ENCODE data around the gene MXRA8.
"Not testable (repeated sequence)": the region's sequence is repeated elsewhere in the genome, so short reads cannot be mapped to it uniquely, and the experiment has no call there.

Gene MXRA8

GRCh38 chr1:1391225-1391624 lies 32.9 kb upstream of the MXRA8 start:
- no peak for DNase-seq (ENCODE audit: low read depth)

GRCh38 chr1:1390675-1391074 lies 32.3 kb upstream of the MXRA8 start:
- no peak for DNase-seq (ENCODE audit: low read depth)

- no peak for DNase-seq (ENCODE audit: low read depth)
Measured at GRCh38 chr1:1388078-1388472, 29.7 kb upstream of the MXRA8 start.

- DNase-seq (ENCODE audit: low read depth): no peak
Measured at GRCh38 chr1:1387098-1388077, 29.0 kb upstream of the MXRA8 start.

- no peak for DNase-seq (ENCODE audit: low read depth)
Measured at GRCh38 chr1:1385931-1386330, 27.6 kb upstream of the MXRA8 start.

GRCh38 chr1:1385339-1385738 lies 27.0 kb upstream of the MXRA8 start:
- DNase-seq (ENCODE audit: low read depth): not testable (repeated sequence)

- DNase-seq (ENCODE audit: low read depth): no peak
Measured at GRCh38 chr1:1381294-1381693, 22.9 kb upstream of the MXRA8 start.

GRCh38 chr1:1380860-1381259 lies 22.5 kb upstream of the MXRA8 start:
- DNase-seq (ENCODE audit: low read depth): no peak

GRCh38 chr1:1377540-1378205 lies 19.3 kb upstream of the MXRA8 start:
- no peak for DNase-seq (ENCODE audit: low read depth)

GRCh38 chr1:1376551-1377226 lies 18.3 kb upstream of the MXRA8 start:
- no peak for DNase-seq (ENCODE audit: low read depth)

GRCh38 chr1:1374929-1375662 lies 16.7 kb upstream of the MXRA8 start, which contains the start of gene AURKAIP1:
Gene AURKAIP1 (minus strand): TSS chr1:1375207. CDS start chr1:1374756, 451 bp downstream.
- peak; percentile 91 for DNase-seq (ENCODE audit: low read depth)

GRCh38 chr1:1374589-1374928 lies 16.2 kb upstream of the MXRA8 start:
- DNase-seq (ENCODE audit: low read depth): no peak

- DNase-seq (ENCODE audit: low read depth): no peak
Measured at GRCh38 chr1:1373815-1374588, 15.6 kb upstream of the MXRA8 start.

GRCh38 chr1:1373051-1373814 lies 14.9 kb upstream of the MXRA8 start:
- DNase-seq (ENCODE audit: low read depth): no peak

- peak; percentile 59 for DNase-seq (ENCODE audit: low read depth)
Measured at GRCh38 chr1:1371746-1372711, 13.7 kb upstream of the MXRA8 start.

- no peak for DNase-seq (ENCODE audit: low read depth)
Measured at GRCh38 chr1:1371364-1371745, 13.0 kb upstream of the MXRA8 start.

GRCh38 chr1:1370771-1371300 lies 12.5 kb upstream of the MXRA8 start:
- no peak for DNase-seq (ENCODE audit: low read depth)

GRCh38 chr1:1370094-1370493 lies 11.7 kb upstream of the MXRA8 start:
- DNase-seq (ENCODE audit: low read depth): not testable (repeated sequence)

- no peak for DNase-seq (ENCODE audit: low read depth)
Measured at GRCh38 chr1:1367315-1367714, 9.0 kb upstream of the MXRA8 start.

All from stimulated activated CD4-positive, alpha-beta T cell treated with anti-CD3 and anti-CD28 coated beads, Interleukin-2, amount 100 ng/mL, for 4 hours (primary cell).